Measurements from ENCODE around the gene ADGRE1. TPM values are rescaled to one million over a fixed set of nuclear protein-coding genes. Genes with fewer than 3 reads are reported as not detected.

ADGRE1 gene
- total RNA-seq, 1 donor from 2014 or later: not detected

DNA sequence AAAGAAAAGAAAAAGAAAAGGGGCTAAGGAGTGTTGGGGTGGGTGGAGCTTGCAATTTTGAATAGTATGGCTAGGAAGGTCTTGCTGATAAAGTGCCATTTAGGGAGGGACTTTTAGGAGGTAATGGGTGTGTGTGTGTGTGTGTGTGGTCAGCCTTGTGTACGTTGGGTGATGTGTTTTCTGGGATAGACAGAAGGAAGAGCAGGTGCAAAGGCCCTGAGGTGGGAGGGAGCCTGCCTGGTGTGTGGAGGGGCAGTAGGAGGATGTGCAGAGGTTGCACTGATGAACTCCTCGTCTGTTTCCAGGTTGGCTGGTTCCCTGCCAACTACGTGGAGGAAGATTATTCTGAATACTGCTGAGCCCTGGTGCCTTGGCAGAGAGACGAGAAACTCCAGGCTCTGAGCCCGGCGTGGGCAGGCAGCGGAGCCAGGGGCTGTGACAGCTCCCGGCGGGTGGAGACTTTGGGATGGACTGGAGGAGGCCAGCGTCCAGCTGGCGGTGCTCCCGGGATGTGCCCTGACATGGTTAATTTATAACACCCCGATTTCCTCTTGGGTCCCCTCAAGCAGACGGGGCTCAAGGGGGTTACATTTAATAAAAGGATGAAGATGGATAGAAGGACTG lies 30.5 kb upstream of the ADGRE1 start:
- H3K9me3 Mint-ChIP-seq: peaks cover 3% of the 10 kb centered on the region
- H3K27me3 Mint-ChIP-seq (ENCODE audit: insufficient read depth, low read depth): no peaks in the 10 kb centered on the region
- H3F3A ChIP-seq (ENCODE audit: low read depth): no peaks in the 10 kb centered on the region

DNA sequence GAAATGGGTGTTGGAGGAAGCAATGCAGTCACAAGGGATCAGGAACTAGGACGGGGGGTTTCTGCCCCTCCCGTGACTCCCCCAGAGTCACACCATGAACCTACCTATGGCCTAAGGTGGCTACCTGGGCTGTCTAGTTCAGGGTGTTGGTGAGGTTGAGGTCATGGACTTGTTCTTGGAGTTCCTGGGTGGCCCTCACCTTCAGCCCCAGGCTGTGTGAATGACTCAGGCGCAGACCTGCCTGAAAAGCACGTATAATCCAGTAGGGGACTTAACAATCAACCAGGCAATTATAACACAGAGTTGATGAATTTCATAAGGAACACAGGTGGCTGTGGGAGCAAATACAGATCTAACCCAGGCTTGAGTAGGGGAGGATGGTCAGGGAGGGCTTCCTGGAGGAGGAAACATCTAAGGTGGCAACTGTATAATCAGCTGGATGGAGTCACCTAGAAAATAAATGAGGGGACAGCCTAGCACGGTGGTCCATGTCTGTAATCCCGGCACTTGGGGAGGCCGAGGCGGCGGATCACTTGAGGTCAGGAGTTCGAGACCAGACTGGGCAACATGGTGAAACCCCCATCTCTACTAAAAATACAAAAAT lies 25.6 kb upstream of the ADGRE1 start:
- Histone ChIP-seq H3K27ac (no peak overlapping the region), H3K79me2 (ENCODE audit: low read depth) (no peaks in the 10 kb centered on the region), H3K4me3 (no peak overlapping the region), H3K9me3 (ENCODE audit: low read depth) (no peaks in the 10 kb centered on the region), H4K20me1 (ENCODE audit: low read depth) (no peaks in the 10 kb centered on the region), H3K9ac (no peak overlapping the region), H2AFZ (replicated peaks) (no peak overlapping the region), H3K4me2 (no peak overlapping the region), H3K4me1 (no peaks in the 10 kb centered on the region), H3F3A (ENCODE audit: low read depth) (no peaks in the 10 kb centered on the region), H3K27me3 (no peaks in the 10 kb centered on the region), H3K36me3 (no peaks in the 10 kb centered on the region)
- TF ChIP-seq EZH2 (IDR thresholded peaks at IDR 0.05): no peak
- TF ChIP-seq CTCF (IDR thresholded peaks at IDR 0.05): no peak
- TF ChIP-seq EZH2phosphoT487 (IDR thresholded peaks at IDR 0.05): no peak
- Mint-ChIP-seq H3K4me1 (peaks cover 8% of the 10 kb centered on the region), H3K4me3 (peak overlapping the region; percentile 0), H3K27ac (no peak overlapping the region), H3K36me3 (no peaks in the 10 kb centered on the region), H3K27me3 (ENCODE audit: insufficient read depth, low read depth) (peaks cover 10% of the 10 kb centered on the region), H3K9me3 (peaks cover 3% of the 10 kb centered on the region)
- no peak for DNase-seq (ENCODE audit: low spot score)

More for the DNA sequence above, 30.5 kb upstream of the ADGRE1 start:
- TF ChIP-seq CTCF (IDR thresholded peaks at IDR 0.05) (no peak), EZH2phosphoT487 (IDR thresholded peaks at IDR 0.05) (no peak), EZH2 (IDR thresholded peaks at IDR 0.05) (no peak)
- Histone ChIP-seq H2AFZ (replicated peaks) (no peak overlapping the region), H3K4me3 (no peak overlapping the region), H3K79me2 (ENCODE audit: low read depth) (no peaks in the 10 kb centered on the region), H3K9ac (no peak overlapping the region), H3K36me3 (no peaks in the 10 kb centered on the region), H3K27ac (no peak overlapping the region), H3K4me1 (no peaks in the 10 kb centered on the region), H3K4me2 (no peak overlapping the region), H3K27me3 (no peaks in the 10 kb centered on the region), H4K20me1 (ENCODE audit: low read depth) (no peaks in the 10 kb centered on the region), H3K9me3 (ENCODE audit: low read depth) (no peaks in the 10 kb centered on the region)
- Mint-ChIP-seq H3K27ac (no peak overlapping the region), H3K36me3 (no peaks in the 10 kb centered on the region), H3K4me3 (no peak overlapping the region), H3K4me1 (no peaks in the 10 kb centered on the region)
- no peak for DNase-seq (ENCODE audit: low spot score)

DNA sequence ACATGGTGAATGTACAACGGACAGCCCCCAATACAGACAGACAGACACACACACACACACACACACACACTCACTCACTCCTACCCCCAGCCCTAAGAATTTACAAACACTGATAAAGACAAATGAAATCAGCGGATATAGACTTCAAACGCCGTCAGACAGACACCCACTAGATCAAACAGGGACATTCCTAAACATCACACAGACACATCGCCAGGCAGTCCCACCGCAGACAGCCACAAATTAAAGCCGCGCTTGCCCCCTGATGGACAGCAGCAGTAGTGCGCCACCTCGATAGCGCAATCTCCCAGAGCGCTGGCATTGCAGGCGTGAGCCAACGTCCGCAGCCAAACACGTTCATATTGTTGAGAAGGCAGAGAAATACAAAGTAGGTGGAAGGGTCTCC lies 24.7 kb upstream of the ADGRE1 start:
- no peak overlapping the region for H3K9ac ChIP-seq
- Mint-ChIP-seq H3K4me1 (peaks cover 8% of the 10 kb centered on the region), H3K27ac (no peak overlapping the region), H3K4me3 (peak overlapping the region; percentile 71), H3K27me3 (ENCODE audit: insufficient read depth, low read depth) (peaks cover 11% of the 10 kb centered on the region), H3K36me3 (no peaks in the 10 kb centered on the region), H3K9me3 (peaks cover 3% of the 10 kb centered on the region)
- no peaks in the 10 kb centered on the region for H3F3A ChIP-seq (ENCODE audit: low read depth)
- no peaks in the 10 kb centered on the region for H3K79me2 ChIP-seq (ENCODE audit: low read depth)
- no peaks in the 10 kb centered on the region for H3K4me1 ChIP-seq
- H2AFZ ChIP-seq (replicated peaks): peak overlapping the region; percentile 51
- no peak overlapping the region for H3K4me3 ChIP-seq
- no peak for TF ChIP-seq EZH2 (IDR thresholded peaks at IDR 0.05)
- TF ChIP-seq CTCF (IDR thresholded peaks at IDR 0.05): peak; percentile 91
- no peak for TF ChIP-seq EZH2phosphoT487 (IDR thresholded peaks at IDR 0.05)
- H3K36me3 ChIP-seq: no peaks in the 10 kb centered on the region
- DNase-seq (ENCODE audit: low spot score): peak; percentile 89
- no peak overlapping the region for H3K27ac ChIP-seq
- no peaks in the 10 kb centered on the region for H3K27me3 ChIP-seq
- no peaks in the 10 kb centered on the region for H3K9me3 ChIP-seq (ENCODE audit: low read depth)
- no peaks in the 10 kb centered on the region for H4K20me1 ChIP-seq (ENCODE audit: low read depth)
- peak overlapping the region; percentile 25 for H3K4me2 ChIP-seq

All from neural progenitor cell (in vitro differentiated cells).